K562 (cell line): ENCODE results near the gene ANKRD13B. TPM values are rescaled to one million over a fixed set of nuclear protein-coding genes. Genes with fewer than 3 reads are reported as not detected.

Experiments
- C11orf30 ChIP-seq: fragments of 450-650 bp; IDR thresholded peaks from 2 replicates; pipeline ENCODE4 v1.6.1; 2016; ENCODE audit warnings: low read depth, mild to moderate bottlenecking
- CBX5 ChIP-seq: IDR thresholded peaks from 2 replicates; pipeline ENCODE4 v1.6.1; 2014; ENCODE audit warnings: low read depth, borderline replicate concordance
- CEBPG ChIP-seq, 3 experiments: fragments of 200-800 bp in 1 of 3; sonication (Bioruptor generic) in 1 of 3; sonication (generic) in 1 of 3; formaldehyde crosslinking in 1 of 3; IDR thresholded peaks in 2 of 3; conservative IDR thresholded peaks in 1 of 3; 2 replicates each; pipeline versions ENCODE4 v1.6.1 to v1.8.0; 2016 to 2022; ENCODE audit warnings: missing compliant biosample characterization in 2 of 3, missing genetic modification characterization in 2 of 3, mild to moderate bottlenecking in 1 of 3, missing genetic modification reagents in 1 of 3
- CTBP1 ChIP-seq: fragments of 450-650 bp; IDR thresholded peaks from 2 replicates; pipeline ENCODE4 v1.6.1; 2016; ENCODE audit warnings: borderline replicate concordance
- CXXC5 ChIP-seq: fragments of 250-450 bp; sonication (Bioruptor Pico); IDR thresholded peaks from 2 replicates; pipeline ENCODE4 v1.8.0; 2022; ENCODE audit warnings: inconsistent platforms, mild to moderate bottlenecking, moderate library complexity
- KDM1A ChIP-seq, 2 experiments: fragments of 450-650 bp; IDR thresholded peaks; 2 replicates each; pipeline ENCODE4 v1.6.1; 2016; ENCODE audit warnings: mild to moderate bottlenecking in 2 of 2
- PRDM10 ChIP-seq: fragments of 450-650 bp; IDR thresholded peaks from 2 replicates; pipeline ENCODE4 v1.6.1; 2018; ENCODE audit not compliant: partially characterized antibody
- SAFB ChIP-seq: fragments of 200-400 bp; formaldehyde crosslinking; IDR thresholded peaks from 2 replicates; pipeline ENCODE4 v1.6.1; 2017; ENCODE audit warnings: low read depth, low read length, borderline replicate concordance
- SMARCE1 ChIP-seq: fragments of 450-650 bp; IDR thresholded peaks from 2 replicates; pipeline ENCODE4 v1.7.1; 2016; ENCODE audit warnings: mild to moderate bottlenecking
- SP1 ChIP-seq: sonication (generic); formaldehyde crosslinking; IDR thresholded peaks from 2 replicates; pipeline ENCODE4 v1.8.1; 2022; ENCODE audit warnings: mild to moderate bottlenecking, missing genetic modification reagents
- TCF7L2 ChIP-seq: fragments of 150-350 bp; IDR thresholded peaks from 2 replicates; pipeline ENCODE4 v1.6.1; 2016; ENCODE audit warnings: low read depth, mild to moderate bottlenecking, low read length, moderate library complexity
- ZNF707 ChIP-seq: fragments of 250-450 bp; sonication (Bioruptor Pico); conservative IDR thresholded peaks from 2 replicates; pipeline ENCODE4 v1.8.0; 2022; ENCODE audit warnings: inconsistent platforms, mild to moderate bottlenecking, moderate library complexity
- ZNF785 ChIP-seq: fragments of 250-450 bp; sonication (Bioruptor Pico); IDR thresholded peaks from 2 replicates; pipeline ENCODE4 v1.4.0; 2020; ENCODE audit warnings: mild to moderate bottlenecking
- polyA plus RNA-seq, 8 experiments: library from polyadenylated mRNA; depleted of rRNA in 4 of 8; stranded (reverse) in 5 of 8; unstranded in 3 of 8; fragments of >200 nt; fragmentation: Nextera tagmentation in 2 of 8; fragmentation: Illumina TruSeq in 1 of 8; extraction: Ambion mirVana in 2 of 8; extraction: Trizol in 1 of 8; gene quantifications; 2 replicates each; pipeline versions ENCODE4 v1.2.1 to v1.2.3, GENCODE V29; 2011 to 2014; ENCODE audit warnings: inconsistent platforms in 1 of 8, missing spikeins in 1 of 8
- total RNA-seq, 7 experiments: library from RNA; depleted of rRNA in 6 of 7; stranded (reverse); fragments of >200 nt in 6 of 7; fragmentation: Illumina TruSeq in 2 of 7; extraction: Trizol in 2 of 7; gene quantifications; 2 replicates each; pipeline versions ENCODE4 v1.2.1 to v1.2.3, GENCODE V29; 2011 to 2021; ENCODE audit warnings: low replicate concordance in 1 of 7
- TF ChIP-seq, protein P1 (sequence below): fragments of 200-800 bp; sonication (Bioruptor generic); IDR thresholded peaks from 2 replicates; pipeline ENCODE4 v1.6.1; 2016; ENCODE audit warnings: missing genetic modification characterization, missing compliant biosample characterization
- TF ChIP-seq, protein P2 (sequence below): sonication (generic); formaldehyde crosslinking; IDR thresholded peaks from 2 replicates; pipeline ENCODE4 v1.4.0; 2020; ENCODE audit warnings: mild to moderate bottlenecking, missing genetic modification reagents
- TF ChIP-seq, protein P3 (sequence below): sonication (generic); formaldehyde crosslinking; IDR thresholded peaks from 2 replicates; pipeline ENCODE4 v1.8.0; 2022; ENCODE audit warnings: mild to moderate bottlenecking, missing genetic modification reagents

ANKRD13B gene
- total and polyA plus RNA-seq, 9 of the 15 experiments (the other 6 are each of a cell fraction or from before 2014, with no cell fraction given), result 0.15 to 28.1 (median 4.6) TPM

DNA sequence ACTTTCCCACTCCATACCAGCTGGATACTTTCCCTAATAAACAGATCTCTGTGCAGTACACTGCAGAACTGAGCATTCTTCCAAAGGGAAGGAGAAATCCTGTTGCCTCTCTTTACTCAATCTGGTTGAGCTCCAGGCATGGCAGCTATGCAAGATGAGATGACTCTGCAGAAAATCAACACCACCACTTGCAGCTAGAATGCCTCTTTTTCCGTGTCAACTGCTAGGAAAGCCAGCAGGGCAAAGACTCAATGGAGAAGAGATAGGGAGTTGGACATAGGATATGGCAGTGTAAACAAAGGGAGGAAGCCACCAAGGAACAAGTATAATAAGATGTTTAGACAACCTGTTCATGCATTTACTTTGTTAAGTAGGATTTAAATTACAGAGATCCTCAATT, 70.2 kb downstream of the ANKRD13B start (continued):
- TF ChIP-seq SP1 (CRISPR knock-in tag) (no peak), ZNF785 (CRISPR knock-in tag) (no peak), CBX5 (no peak), TCF7L2 (no peak), SMARCE1 (peak; percentile 58; the same call in 1 of the 2 replicates), PRDM10 (no peak), CEBPG (CRISPR knock-in tag; IDR thresholded peaks at IDR 0.05) (no peak), CEBPG (tag; conservative IDR thresholded peaks at IDR 0.05 in 1 of 2, IDR thresholded peaks at IDR 0.05 in 1 of 2) (no peak), SAFB (no peak), KDM1A (IDR thresholded peaks at IDR 0.05) (peak; percentile 17 to 42; a peak in 2 of 4 replicates), C11orf30 (peak; percentile 97), CTBP1 (peak; percentile 48; the same call in 1 of the 2 replicates), CXXC5 (CRISPR knock-in tag) (0 out of 2 replicates have a peak, but pooled peaks have one; percentile 26), ZNF707 (no peak)
- TF ChIP-seq, protein P1, sequence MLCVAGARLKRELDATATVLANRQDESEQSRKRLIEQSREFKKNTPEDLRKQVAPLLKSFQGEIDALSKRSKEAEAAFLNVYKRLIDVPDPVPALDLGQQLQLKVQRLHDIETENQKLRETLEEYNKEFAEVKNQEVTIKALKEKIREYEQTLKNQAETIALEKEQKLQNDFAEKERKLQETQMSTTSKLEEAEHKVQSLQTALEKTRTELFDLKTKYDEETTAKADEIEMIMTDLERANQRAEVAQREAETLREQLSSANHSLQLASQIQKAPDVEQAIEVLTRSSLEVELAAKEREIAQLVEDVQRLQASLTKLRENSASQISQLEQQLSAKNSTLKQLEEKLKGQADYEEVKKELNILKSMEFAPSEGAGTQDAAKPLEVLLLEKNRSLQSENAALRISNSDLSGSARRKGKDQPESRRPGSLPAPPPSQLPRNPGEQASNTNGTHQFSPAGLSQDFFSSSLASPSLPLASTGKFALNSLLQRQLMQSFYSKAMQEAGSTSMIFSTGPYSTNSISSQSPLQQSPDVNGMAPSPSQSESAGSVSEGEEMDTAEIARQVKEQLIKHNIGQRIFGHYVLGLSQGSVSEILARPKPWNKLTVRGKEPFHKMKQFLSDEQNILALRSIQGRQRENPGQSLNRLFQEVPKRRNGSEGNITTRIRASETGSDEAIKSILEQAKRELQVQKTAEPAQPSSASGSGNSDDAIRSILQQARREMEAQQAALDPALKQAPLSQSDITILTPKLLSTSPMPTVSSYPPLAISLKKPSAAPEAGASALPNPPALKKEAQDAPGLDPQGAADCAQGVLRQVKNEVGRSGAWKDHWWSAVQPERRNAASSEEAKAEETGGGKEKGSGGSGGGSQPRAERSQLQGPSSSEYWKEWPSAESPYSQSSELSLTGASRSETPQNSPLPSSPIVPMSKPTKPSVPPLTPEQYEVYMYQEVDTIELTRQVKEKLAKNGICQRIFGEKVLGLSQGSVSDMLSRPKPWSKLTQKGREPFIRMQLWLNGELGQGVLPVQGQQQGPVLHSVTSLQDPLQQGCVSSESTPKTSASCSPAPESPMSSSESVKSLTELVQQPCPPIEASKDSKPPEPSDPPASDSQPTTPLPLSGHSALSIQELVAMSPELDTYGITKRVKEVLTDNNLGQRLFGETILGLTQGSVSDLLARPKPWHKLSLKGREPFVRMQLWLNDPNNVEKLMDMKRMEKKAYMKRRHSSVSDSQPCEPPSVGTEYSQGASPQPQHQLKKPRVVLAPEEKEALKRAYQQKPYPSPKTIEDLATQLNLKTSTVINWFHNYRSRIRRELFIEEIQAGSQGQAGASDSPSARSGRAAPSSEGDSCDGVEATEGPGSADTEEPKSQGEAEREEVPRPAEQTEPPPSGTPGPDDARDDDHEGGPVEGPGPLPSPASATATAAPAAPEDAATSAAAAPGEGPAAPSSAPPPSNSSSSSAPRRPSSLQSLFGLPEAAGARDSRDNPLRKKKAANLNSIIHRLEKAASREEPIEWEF (CRISPR knock-in tag), result no peak
- TF ChIP-seq, protein P2, sequence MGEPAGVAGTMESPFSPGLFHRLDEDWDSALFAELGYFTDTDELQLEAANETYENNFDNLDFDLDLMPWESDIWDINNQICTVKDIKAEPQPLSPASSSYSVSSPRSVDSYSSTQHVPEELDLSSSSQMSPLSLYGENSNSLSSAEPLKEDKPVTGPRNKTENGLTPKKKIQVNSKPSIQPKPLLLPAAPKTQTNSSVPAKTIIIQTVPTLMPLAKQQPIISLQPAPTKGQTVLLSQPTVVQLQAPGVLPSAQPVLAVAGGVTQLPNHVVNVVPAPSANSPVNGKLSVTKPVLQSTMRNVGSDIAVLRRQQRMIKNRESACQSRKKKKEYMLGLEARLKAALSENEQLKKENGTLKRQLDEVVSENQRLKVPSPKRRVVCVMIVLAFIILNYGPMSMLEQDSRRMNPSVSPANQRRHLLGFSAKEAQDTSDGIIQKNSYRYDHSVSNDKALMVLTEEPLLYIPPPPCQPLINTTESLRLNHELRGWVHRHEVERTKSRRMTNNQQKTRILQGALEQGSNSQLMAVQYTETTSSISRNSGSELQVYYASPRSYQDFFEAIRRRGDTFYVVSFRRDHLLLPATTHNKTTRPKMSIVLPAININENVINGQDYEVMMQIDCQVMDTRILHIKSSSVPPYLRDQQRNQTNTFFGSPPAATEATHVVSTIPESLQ (CRISPR knock-in tag), result no peak
- TF ChIP-seq, protein P3, sequence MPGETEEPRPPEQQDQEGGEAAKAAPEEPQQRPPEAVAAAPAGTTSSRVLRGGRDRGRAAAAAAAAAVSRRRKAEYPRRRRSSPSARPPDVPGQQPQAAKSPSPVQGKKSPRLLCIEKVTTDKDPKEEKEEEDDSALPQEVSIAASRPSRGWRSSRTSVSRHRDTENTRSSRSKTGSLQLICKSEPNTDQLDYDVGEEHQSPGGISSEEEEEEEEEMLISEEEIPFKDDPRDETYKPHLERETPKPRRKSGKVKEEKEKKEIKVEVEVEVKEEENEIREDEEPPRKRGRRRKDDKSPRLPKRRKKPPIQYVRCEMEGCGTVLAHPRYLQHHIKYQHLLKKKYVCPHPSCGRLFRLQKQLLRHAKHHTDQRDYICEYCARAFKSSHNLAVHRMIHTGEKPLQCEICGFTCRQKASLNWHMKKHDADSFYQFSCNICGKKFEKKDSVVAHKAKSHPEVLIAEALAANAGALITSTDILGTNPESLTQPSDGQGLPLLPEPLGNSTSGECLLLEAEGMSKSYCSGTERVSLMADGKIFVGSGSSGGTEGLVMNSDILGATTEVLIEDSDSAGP (CRISPR knock-in tag), result no peak
